HG03064 (cell line): ENCODE measurements around the gene PRCC.
A peak's percentile ranks its signal among the peaks of the same experiment; 100 is the strongest.

ENCODE experiments used
- ATAC-seq: cut with Tn5 transposase; IDR thresholded peaks from one replicate; pipeline ENCODE4 v1.9.1; 2021; ENCODE audit warnings: low read depth; ENCODE audit not compliant: unreplicated experiment

The PRCC gene

DNA sequence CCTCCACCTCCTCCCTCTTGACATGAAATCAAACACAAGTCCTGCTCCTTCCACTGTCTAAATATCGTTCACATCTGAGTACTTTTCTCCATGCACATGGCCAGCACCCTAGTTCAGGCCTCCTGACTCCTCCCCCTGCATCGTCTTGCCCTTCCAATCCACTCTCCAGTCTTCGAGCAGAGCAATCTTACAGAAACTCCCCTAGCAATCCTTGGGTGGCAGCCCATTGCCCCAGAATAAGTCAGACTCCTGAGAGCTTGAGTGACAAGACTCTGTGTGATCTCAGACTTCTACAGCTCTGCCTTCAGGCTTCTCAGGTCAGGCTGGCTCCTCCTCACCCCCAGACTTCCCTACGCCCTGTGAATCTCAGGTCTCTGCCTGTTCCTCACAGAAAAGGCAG lies 43.8 kb downstream of the PRCC start:
- ATAC-seq: no peak

DNA sequence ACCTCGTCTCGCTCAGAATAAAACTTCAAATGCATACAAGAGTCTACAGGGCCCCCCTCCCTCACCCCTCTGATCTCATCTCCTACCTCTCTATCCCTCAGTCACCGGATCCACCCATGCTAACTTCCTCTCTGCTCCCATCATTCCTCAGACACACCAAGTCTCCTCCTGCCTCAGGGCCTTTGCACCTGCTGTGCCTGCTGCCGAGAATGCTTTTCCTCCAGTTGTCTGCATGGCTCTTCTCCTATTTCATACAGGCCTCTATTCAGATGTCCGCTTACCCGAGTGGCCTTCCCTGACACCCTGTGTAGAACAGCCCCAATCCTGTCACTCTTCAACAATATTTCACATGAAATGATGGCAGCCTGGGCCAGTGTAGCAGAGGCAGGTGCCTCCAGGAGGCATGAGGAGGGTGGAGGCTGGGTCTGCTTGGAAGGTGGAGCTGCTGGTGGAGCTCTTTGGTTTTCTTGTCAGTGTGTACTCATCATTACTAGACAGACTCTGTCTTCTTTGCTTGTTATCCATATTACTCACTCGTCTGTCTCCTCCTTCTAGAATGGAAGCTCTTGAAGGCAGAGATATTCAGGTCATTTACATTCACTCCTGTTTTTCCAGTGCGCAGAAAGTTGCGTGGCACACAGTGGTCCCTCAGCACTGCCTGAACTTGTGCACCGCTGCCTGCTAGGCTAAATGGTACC lies 45.1 kb downstream of the PRCC start:
- no peak for ATAC-seq

DNA sequence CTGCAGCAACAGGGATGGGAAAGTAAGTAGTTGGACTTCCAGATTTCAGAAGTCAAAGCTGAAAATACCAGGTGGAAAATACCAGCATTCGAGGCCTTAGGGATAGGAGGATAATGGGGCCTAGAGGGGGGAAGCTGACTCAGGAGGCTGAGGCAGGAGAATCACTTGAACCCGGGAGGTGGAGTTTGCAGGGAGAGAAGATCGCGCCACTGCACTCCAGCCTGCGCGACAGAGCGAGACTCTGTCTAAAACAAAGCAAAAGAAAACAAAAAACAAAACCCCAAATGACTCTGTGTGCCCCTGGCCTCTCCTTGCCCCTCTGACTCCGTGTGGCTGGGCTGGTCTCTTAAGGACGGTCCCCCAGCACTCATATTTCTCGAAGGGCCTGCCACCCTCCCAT lies 46.0 kb downstream of the PRCC start:
- ATAC-seq: no peak

DNA sequence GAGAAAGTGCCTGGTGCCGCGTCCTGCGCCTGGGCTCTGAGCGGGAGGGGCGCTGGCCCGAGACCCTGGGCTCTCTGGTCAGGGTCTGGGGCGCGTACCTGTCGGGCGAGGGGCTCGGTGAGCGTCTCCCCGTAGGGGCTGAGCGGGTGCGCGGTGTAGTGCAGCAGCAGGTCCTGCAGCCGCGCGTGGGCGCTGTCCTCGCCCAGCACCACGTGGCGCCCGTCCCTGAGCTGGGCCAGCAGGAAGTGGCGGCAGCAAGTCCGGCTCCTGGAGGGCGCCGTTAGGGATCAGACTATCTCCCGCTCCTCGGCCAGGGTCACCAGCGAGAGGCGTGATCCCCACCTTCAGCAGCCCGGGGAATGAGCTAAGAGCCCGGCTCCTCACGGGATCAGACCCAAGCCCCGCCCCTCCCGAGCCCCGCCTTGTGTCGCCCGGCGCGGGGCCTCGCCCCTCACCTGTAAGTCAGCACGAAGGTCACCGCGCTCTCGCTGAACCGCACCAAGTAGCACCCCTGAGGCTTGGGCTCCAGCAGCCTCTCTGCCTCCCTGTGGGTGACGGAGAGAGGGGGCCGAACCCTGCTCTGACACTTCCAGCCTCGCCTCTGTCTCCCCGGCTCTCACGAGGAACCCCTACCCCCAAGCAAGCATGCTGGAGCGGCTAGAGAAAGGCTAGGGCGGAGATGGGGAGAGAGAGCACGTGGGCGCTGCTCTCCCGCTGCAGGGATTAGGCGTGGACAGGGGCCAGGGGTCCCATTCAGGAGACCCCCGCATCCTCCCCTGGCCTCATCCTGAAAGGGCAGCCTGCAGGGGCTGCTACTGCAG lies 46.6 kb downstream of the PRCC start:
- no peak for ATAC-seq

DNA sequence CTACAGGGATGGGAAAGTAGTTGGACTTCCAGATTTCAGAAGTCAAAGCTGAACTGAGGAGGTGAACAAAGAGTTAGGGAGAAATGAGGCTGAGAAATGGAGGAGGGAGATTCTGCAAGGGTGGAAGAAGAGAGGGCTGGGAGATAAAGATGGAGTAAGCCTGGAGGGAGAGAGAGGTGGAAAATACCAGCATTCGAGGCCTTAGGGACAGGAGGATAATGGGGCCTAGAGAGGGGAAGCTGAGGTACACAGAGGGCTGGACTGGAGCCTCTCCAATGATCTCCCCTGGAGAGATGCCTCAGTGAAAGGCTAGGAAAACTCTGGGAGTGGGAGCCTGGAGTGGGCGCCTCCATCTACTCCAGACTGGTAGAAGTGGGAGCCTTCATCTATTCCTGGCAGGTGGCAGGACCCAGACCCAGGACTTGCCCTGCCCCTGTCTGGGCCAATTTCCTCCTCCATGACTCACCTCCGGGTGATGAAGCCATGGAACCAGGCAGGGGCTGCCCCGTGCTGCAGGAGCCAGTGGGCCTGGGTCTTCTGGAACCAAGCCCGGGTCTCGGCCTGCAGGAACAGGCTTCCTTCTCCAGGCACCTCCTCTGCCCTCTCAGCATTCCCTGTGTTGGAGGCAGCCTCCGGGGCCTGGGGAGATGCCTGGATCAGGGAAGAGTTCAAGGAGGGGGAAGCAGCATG lies 47.4 kb downstream of the PRCC start:
- no peak for ATAC-seq

DNA sequence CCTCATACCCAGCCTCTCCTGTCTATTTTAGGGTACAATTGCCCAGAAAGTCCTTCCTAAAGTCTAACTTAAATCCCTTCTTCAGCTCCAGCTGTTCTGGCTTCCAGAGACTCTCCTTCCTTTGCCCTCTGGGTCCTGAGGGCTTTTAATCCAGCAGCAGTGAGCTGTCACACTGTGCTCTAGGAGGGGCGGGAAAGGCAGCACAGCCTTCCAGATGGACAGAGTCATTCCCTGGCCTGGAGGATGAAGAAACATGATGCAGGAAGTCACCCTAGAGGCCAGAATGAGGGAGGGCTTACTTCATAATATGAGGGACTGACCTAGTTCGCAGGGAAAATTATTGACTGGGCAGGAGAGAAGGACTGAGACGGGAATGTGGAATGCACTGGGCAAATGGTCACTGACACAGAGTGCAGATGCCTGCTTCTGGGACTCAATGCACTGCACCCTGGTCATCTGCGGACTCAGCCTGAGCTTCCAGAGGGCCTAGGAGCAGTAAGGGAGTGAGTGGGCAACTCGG lies 48.0 kb downstream of the PRCC start:
- no peak for ATAC-seq

DNA sequence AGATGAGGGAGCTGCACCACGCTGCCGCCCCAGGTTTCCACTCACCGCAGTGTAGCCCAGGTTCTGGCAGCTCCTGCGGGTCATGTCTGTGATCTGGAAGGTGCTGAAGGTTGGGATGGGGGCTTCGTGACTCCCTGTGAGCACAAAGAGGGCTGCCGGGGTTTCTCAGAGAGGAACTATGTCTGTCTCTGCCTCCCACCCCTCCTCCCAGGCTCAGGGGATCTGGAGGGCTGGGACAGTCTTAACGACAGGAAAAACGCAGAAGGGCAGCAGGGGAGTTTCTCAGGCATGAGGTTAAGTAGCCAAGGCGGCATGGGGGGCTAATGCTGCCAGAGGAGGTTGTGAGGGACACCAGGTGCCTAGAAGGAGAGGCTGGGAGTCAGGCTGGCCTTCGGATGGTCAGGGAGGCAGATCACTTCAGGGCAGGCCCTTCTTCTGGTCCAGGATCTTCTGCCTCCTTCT lies 48.7 kb downstream of the PRCC start:
- no peak for ATAC-seq

DNA sequence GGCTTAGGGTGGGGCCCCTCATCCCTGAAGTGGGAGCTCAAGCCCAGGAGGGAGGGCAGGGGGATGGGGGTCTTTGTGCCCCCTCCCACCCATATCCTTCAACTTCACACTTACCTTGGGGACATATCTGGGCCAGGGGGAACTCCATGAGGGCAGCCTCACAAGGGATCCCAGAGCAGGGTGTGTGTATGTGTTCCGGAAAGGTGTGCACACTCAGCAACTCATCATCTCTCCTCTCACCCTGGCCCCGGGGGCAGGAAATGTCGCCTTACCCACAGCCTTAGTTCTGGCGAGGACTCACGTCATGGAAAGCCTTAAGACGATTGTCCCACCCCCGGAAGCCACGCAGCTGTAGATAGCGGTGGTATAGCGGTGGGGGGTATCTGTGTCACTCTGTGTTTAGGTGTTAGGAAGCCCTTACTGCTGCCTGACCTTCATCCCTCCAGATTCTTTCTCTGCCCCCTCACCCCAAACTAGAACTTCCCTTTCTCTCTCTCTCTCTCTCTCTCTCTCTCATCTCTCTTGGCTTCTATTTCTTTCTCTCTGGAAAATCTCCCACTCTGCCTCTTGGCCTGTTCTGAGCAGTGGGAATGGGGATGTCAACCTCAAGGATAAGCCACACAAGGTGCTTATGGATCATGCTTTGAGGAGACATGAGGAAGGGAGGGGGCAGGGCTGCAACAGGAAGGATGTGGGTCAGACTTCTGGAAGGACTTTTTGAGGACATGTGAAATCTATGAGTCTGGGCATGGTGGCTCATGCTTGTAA lies 49.4 kb downstream of the PRCC start, which contains the start of gene SH2D2A:
Gene SH2D2A (minus strand): TSS at position 288 of the 768 bp plus-strand sequence. CDS start 140 bp downstream, at position 148.
- peak; percentile 76 for ATAC-seq

DNA sequence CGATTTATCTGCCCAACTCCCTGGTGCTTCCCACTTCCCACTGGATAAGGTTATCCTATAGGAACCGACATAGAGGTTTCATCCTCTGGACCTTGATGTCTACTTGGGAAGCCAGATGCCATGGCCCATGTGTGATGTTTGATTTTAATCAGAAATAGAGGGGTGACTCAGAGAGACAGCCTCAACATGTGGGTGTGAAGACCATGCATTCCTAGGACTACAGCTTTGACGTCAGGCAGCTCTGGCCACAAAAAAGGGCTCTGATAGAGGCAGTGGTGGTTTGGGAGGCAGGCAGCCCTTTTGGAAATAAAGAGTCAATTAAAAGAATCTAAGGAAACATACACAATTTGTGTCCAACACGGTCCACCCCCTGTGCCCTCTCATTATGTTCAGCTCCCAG lies 54.5 kb downstream of the PRCC start:
- no peak for ATAC-seq

DNA sequence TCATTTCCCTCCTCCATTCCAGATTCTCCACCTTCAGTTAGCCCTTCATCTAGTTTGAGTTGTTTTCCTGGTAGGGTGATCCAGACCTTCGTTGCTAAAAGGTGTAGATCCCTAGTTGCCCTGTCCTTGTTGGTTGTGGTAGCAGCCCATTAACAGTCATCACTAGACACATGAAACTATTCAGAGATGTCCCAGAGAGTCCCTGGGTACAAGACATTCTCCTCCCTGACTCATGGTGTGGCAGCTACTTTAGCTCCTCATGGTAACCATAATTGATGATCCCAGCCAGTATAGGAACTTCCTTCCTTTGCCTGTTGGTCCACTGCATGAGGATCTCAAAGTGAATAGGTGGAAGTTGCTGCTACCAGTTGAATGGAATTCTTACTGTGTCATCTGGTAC lies 55.3 kb downstream of the PRCC start:
- no peak for ATAC-seq

DNA sequence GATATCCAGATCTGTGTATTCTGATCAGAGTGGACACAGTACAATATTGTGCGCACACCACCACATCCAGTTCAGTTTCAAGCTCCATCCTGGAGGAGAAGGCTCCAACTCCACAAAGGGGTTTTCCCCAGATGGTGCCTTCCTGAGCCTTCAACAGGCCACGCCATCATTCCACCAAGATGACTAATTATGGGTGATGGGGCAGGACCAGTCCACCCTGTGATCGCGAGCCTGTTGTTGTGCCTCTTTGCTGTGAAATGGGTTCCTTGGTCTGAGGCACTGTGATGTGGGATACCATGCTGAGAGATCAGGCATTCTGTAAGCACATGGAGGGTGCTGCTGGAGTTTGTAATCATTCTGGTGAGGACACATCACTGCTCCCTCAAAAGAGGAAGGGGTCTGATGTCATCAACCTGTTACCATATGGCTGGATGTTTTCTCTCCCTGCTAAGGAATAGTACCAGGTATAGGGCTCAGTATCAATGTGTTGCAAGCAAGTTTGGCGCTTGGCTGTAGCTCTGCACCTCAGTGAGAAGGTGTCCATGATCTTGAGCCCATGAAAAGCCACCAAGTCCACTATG lies 56.0 kb downstream of the PRCC start:
- ATAC-seq: no peak

DNA sequence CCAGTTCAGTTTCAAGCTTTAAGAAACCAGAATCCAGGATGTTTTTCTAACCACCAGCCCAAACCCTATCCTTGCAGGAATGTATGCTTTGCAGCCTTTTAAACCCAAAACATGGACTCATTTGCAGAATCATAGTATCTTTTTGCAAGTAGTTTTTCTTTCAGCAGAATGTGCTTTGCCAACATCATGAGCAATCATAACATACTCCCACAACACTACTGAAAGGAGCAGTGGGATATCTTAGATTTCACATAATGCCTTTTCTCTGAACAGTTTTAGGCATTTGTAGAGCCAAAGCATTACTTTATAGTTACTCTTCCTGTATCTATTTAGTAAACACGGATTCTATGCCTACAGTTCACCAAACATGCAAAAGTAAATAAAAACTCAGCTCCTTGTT lies 59.3 kb downstream of the PRCC start:
- no peak for ATAC-seq

DNA sequence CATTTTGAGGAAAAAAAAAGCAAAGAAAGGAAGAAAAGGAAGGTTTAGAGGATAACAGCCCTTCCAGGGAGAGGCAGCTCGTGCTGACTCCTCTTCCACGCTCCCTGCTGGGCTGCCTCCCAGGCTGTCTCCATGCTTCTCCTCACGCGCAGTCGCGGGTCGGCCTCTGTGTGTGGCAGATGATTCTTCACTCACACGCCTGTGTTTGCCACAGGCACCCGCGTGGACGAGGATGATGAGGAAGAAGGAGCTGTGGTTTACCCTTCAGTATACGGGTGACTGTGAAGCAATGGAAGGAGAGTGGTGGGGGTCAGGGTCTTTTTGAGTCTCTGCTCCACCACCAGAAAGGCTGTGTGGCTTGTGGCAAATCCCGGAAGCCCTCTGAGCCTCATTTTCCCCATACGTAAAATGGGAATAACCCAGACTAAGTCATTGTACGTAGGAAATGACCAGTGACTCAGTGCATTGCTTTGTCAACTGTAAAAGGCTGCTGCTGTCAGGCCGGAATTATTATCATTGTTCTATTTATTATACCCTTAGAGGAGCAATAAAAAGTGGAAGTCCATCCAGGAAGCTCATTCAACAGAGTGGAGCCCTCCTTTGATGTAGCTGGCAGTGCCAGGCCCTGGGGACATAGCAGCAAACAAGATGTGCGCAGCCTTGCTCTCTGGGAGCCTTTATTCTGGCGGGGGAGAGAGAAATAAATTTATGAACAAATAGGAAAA lies 61.2 kb downstream of the PRCC start:
- no peak for ATAC-seq

DNA sequence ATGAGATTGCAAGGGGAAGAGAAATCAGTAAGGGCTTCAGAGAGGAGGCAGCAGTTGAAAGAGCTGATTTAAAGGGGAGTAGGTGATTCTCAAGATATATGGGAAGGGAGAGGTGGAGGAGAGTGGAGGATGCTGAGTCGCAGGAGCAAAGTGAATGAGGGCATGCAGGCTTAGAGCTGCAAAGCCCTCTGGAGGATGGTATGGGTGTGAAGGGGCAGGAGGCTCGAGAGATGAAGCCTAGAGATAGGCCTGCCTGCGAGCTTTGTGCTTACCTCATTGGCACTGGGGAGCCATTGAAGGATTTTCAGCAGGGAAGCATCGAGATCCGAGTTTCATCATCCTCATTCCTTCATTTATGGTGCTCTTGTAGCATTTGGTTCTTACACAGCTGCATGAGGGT lies 65.1 kb downstream of the PRCC start:
- ATAC-seq: no peak

DNA sequence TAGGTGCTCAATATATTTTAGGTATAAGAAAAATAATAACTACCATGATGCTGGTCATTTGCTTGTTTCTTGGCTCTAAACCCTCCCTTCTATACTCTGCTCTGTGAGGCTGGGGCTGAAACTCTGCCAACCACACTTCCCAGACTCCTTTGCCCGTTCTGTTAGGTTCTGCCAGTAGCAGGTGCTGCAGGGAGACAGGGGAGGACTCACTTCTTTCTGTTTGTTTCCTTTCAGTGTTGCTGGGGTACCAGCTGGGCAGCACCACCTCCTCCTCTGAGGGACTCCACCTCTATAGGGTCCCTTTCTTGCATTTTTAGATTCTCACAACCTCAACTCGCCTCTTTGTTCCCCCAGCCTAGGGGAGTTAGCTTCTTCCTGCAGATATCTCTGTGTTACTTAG lies 66.3 kb downstream of the PRCC start:
- ATAC-seq: no peak

DNA sequence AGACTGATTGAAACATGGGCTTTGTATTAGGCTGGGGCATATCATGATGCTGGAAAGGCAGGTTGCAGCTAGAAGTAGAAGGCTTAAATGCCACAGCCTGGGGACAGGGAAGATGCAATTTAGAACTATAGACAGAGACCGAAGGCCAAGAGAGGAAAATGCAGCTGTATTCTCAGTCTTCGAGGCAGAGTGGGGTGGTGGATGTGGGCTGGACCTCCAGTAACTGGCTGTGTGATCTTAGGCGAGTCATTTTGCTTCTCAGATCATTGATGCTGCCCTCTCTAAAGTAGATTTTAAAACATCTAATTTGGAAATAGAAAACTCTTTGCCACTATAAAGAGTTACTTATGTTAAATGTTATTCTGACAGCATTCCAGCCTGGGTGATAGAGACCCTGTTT lies 67.0 kb downstream of the PRCC start:
- no peak for ATAC-seq

DNA sequence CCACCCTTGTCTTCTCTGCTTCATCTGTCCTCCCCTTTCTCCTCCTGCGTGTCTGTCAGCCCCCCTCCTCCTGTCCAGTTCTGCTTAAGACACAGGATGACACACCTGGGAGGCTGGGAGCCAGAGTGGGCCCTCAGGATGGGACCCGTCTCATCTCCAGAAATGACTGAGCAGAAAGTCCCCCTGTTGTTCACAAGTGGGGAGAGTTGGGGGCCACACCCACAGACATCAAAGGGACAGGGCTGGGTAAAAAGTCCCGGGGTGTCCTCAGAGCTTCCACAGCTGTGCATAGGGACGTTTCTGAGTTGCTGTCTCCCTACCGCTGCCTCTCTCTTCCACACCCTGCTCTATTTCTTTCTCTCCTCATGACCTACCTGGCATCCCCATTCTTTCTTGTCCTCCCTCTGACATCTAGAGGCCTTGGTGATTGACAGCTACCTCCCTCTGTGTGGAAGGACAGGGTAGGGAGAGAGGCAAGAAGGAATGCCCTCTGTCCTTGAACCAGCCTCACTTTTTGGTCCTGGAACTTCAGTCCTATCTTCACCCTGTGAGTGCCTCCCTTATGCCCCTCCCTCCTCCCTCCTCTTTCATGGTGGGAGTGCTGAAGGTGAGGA lies 68.8 kb downstream of the PRCC start:
- no peak for ATAC-seq

DNA sequence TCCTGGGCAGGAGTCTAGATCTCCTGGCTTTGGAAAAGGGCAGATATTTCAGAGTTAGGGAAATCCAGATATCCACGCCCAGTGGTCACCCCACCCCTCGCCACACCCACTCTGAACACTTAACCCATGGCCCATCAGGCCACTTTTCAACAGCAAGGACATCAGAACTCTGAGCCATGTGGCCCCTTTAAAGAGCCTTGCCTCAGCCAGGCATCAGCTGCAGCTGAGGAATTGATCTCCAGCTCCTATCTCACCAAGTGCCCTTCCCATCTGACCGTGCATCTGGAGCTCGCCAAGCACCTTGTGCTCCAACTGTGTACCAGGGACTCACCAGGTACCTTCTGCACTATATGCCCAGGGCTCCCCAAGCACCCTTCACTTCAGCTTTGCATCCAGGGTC lies 69.6 kb downstream of the PRCC start:
- ATAC-seq: no peak

DNA sequence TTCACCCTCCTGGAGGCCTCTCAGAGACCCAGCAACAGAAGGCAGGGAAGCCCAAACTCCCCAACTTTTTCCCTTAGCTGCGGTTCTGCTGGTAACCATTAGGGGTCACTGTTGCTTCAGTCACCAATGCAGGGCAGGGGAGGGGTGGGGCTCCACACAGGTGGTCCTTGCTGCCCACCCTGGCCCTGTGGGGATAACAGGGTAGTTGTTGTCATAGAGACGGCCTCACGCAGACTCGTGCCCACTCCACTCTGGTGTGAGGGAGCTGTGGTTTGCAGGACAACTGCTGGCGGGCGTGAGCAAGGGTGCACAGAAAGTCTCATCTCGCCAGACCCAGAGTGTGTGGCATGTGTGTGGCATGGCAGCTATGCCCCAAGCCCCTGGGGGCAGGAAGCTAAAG lies 71.6 kb downstream of the PRCC start:
- no peak for ATAC-seq
